T-helper 22 cell (primary cell): ENCODE measurements around the gene FAM193B.
"Not testable (repeated sequence)": the region's sequence is repeated elsewhere in the genome, so short reads cannot be mapped to it uniquely, and the experiment has no call there.

Source experiments
- DNase-seq: peaks from one replicate; pipeline ENCODE4 v3.0.0-alpha.2; 2020; ENCODE audit warnings: low read depth

The FAM193B gene

GRCh38 chr5:177576169-177576568 is 21.8 kb upstream of the FAM193B start:
- no peak for DNase-seq

DNA sequence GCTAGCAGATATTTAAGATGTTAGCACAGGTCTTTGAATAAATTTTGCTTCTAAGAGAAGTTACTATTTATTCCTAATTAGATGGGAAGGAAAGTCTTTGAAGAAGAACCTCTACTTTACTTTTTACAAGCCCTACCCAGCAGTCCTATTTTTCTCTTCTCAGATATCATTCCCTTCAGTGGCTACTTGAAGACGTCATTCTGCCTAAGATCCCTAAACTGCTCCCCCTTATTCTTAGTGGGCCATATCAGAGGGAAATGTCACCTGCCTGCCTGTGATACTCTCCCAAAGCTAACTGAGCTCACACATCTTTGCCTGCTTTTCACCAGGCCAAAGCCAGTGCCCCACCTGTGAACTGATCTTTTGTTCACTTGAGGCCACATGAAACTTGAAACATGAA is 21.1 kb upstream of the FAM193B start:
- no peak for DNase-seq

- no peak for DNase-seq
These were observed 15.5 kb upstream of the FAM193B start for GRCh38 chr5:177569894-177570293.

- no peak for DNase-seq
These were observed 14.0 kb upstream of the FAM193B start for GRCh38 chr5:177568326-177568725.

DNA sequence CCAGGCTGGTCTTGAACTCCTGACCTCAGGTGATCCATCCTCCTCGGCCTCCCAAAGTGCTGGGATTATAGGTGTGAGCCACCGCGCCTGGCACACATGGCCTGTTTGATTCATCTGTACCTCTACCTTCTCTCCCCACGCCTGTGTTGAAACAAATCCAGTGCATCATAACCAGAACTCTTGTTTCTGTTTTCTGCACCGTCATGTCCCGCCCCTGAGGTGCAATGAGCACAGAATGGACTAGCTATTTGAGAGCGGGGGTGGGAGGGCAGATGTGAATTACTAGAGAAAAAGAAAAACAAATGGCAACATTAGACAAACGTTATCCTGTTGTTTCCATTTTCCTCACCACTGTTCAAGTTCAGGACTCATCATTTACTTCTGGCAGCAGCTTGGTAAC is 10.7 kb upstream of the FAM193B start:
- DNase-seq, result no peak

DNA sequence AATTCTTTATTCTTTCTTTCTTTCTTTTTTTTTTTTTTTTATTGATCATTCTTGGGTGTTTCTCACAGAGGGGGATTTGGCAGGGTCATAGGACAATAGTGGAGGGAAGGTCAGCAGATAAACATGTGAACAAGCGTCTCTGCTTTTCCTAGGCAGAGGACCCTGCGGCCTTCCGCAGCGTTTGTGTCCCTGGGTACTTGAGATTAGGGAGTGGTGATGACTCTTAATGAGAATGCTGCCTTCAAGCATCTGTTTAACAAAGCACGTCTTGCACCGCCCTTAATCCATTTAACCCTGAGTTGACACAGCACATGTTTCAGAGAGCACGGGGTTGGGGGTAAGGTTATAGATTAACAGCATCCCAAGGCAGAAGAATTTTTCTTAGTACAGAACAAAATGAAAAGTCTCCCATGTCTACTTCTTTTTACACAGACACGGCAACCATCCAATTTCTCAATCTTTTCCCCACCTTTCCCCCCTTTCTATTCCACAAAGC is 5.1 kb upstream of the FAM193B start:
- not testable (repeated sequence) for DNase-seq

DNA sequence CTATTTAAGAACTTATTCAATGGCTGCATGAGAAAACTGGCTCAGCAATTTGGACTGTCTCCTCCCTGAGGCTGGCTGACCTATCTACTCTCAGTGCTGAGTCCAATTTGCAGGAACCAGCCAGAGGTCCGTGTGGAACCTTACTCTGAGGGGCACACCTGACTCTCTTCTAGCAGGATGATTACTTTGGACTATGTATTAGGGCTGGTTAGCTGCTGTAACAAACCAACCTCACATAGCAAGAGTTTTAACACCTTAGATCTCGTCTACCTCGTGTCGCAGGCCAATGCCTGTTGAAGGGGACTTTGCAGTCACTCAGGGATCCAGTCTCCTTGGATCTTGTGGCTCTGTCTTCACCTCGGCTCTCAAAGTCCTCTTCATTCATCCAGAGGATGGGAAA is 3.4 kb upstream of the FAM193B start:
- no peak for DNase-seq

GRCh38 chr5:177557041-177557647 is 2.8 kb upstream of the FAM193B start:
- DNase-seq, result no peak

DNA sequence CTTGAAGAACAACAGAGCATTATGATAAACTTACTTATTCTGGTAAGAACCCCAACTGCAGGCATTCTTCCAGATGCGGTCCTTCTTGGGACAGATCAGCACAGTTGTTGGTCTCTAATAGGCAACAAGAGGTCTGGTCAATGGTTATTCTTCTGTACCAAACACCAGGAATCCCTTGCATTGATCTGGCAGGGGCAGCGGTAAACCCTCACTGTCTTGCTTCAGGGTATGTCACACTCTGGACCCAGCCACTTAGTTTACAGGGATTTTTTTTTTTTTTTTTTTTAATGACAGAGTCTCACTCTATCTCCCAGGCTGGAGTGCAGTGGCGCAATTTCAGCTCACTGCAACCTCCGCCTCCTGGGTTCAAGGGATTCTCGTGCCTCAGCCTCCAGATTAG is 1.3 kb upstream of the FAM193B start:
- no peak for DNase-seq

- DNase-seq, result no peak
These were observed 865 bp upstream of the FAM193B start for GRCh38 chr5:177555228-177555627.

- DNase-seq, result peak; percentile 25
These were observed 513 bp downstream of the FAM193B start for GRCh38 chr5:177553671-177554429.

DNA sequence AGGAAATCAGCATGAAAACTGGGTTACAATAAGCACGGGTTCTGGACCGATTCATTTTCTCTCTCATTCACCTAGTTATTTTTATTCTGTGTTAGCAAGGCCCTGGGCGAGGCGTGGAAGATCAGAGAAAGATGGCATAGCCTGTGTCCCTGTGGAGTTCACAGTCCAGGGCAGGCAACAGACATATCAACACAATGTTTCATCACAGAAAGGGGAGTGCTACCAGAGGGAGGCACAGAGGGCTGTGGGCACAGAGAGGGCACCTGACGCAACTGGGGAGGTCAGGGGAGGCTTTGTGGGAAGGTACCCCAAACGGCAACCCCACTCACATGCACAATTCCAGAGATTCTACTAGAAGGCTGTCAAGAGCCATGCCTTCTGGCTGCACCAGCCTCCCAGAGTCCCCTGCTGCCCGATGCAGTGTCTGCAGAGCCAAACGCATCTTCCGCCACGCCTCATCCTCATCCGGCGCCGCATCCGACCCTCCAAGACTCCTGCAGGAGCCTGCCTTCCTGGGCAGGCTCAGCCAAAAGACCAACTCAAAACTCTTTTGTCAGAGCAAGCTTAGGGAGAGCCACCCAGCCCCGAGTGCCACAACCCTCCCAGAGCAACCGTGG is 1.4 kb downstream of the FAM193B start:
- no peak for DNase-seq

DNA sequence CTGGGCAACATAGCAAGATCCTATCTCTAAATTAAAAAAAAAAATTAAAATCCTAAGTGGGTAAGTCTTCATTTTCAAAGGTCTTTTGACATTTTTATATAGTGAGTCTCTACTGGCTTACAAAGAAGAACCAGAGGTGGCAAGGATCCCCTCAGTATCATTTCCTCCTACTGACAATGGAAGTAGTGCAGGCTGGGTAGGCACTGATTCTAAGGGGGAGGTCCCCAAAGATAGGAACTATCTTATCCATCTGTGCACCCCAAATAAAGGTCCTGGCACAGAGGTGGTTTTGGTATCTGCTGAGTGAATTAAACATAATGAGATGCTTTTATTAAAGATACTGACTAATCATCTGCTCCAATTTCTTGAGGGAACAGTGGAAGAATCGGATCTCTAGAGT is 4.2 kb downstream of the FAM193B start:
- DNase-seq, result no peak

- no peak for DNase-seq
These were observed 5.9 kb downstream of the FAM193B start for GRCh38 chr5:177548495-177548894.

- DNase-seq, result no peak
These were observed 6.6 kb downstream of the FAM193B start for GRCh38 chr5:177547736-177548135.

- DNase-seq, result no peak
These were observed 8.1 kb downstream of the FAM193B start for GRCh38 chr5:177546258-177546741.

GRCh38 chr5:177545487-177546257 is 8.7 kb downstream of the FAM193B start:
- no peak for DNase-seq

GRCh38 chr5:177542816-177543465 is 11.4 kb downstream of the FAM193B start:
- DNase-seq, result no peak

DNA sequence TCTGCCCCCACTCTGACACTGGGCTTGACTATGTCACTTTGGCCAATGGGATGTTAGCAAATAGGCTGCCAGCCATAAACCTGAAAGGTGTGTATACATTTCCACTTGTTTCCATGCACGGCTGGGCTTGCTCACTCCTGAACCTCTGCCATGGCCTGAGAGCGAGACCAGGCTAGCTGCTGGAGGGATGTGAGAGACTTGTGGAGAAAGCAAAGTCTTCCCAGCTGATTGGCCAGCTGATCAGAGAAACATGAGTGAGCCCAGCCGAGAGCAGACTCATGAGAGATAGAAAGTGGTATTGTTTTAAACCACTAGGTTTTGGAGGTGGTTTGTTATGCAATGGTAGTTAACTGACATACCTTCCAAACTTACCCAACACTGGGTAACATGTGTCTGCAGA is 13.9 kb downstream of the FAM193B start:
- no peak for DNase-seq

- no peak for DNase-seq
These were observed 15.0 kb downstream of the FAM193B start for GRCh38 chr5:177539411-177539810.

DNA sequence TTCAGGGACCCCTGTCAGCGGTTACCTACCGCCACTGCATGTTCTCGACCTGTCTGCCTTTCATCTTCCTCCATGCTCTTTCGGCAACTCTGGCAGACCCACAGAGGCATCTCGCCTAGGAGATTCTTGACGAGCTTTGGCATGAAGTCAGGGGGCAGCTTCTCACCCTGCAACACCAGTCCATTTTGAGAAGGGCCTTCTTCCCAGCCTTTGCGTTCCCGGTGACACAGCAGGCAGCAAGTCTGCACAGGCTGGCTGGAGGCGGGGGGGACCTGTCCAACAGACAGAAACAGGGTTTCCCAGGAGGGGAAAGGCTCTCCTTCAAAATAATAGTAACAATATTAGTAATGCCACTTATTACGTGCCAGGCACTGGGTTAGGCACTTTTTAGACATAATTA is 15.5 kb downstream of the FAM193B start:
- DNase-seq, result no peak
